ENCODE data around the gene C10orf105. TPM values are rescaled to one million over a fixed set of nuclear protein-coding genes. Genes with fewer than 3 reads are reported as not detected.

Gene C10orf105
- total and polyA plus RNA-seq, 2 of the 8 experiments (the other 6 are each of a cell fraction or from before 2014, with no cell fraction given) = 0.71 to 0.73 TPM

GRCh38 chr10:71661779-71662336 lies 57.7 kb downstream of the C10orf105 start:
- no peak overlapping the region for H3K56ac ChIP-seq (replicated peaks; ENCODE audit: insufficient read length, low read depth, low read length)
- H2AFZ ChIP-seq (ENCODE audit: low read length) = no peak overlapping the region
- H2BK5ac ChIP-seq (ENCODE audit: low read depth, low read length) = no peak overlapping the region
- H3K23me2 ChIP-seq (ENCODE audit: low read depth, low read length) = no peaks in the 10 kb centered on the region; the same call in 1 of the 2 replicates
- H4K8ac ChIP-seq (ENCODE audit: extremely low read depth, insufficient read depth, low read length) = no peak overlapping the region
- H3K18ac ChIP-seq (ENCODE audit: extremely low read depth, low read length) = no peak overlapping the region
- H3K4ac ChIP-seq (replicated peaks; ENCODE audit: insufficient read length, low read depth, low read length) = no peak overlapping the region
- H3K4me2 ChIP-seq (ENCODE audit: insufficient read depth in 1 of 2, low read depth in 2 of 2, low read length in 2 of 2) = no peak overlapping the region
- no peak overlapping the region for H3K27ac ChIP-seq (ENCODE audit: low read depth, low read length)
- H3K23ac ChIP-seq (ENCODE audit: insufficient read length) = no peak overlapping the region
- CTCF ChIA-PET (ENCODE audit: partially characterized antibody) = interaction anchor here (1.3 to 2.0 kb wide), 3 partner anchors 10 to 43 kb away, joined by 5 to 6 read pairs (median 6); no protein-coding TSS in a partner anchor
- H3K9me3 ChIP-seq (ENCODE audit: insufficient read depth in 2 of 2, low read depth in 1 of 2, low read length in 1 of 2) = no peaks in the 10 kb centered on the region
- FAIRE-seq (no peak), DNase-seq (ENCODE audit: low read depth in 1 of 2, low spot score in 2 of 2) (no peak)
- H3K4me3 ChIP-seq (ENCODE audit: extremely low read depth in 1 of 4, insufficient read depth in 2 of 4, low read depth in 3 of 4, low read length in 4 of 4) = no peak overlapping the region
- 0 out of 2 replicates have a peak overlapping the region, but pooled peaks have one; percentile 43 for H2AK5ac ChIP-seq (ENCODE audit: low read depth, low read length)
- no peaks in the 10 kb centered on the region for H3K36me3 ChIP-seq (ENCODE audit: control insufficient read depth in 2 of 4, insufficient read depth in 4 of 4, low read length in 3 of 4)
- H3K27me3 ChIP-seq (replicated peaks in 1 of 4; ENCODE audit: control insufficient read depth in 3 of 4, extremely low read depth in 1 of 4, insufficient read depth in 3 of 4, low read length in 3 of 4) = peaks cover 0 to 5% (median 2%) of the 10 kb centered on the region in 4 experiments; a peak in 3 of 7 replicates
- no peaks in the 10 kb centered on the region for H4K20me1 ChIP-seq (replicated peaks in 1 of 2; ENCODE audit: control insufficient read depth in 1 of 2, insufficient read depth in 2 of 2, low read length in 2 of 2)
- POLR2A ChIA-PET (ENCODE audit: partially characterized antibody) = interaction anchor here (1.1 kb wide), 1 partner anchor 23 kb away, joined by 3 read pairs; no protein-coding TSS in a partner anchor
- no peak overlapping the region for H4K91ac ChIP-seq (replicated peaks; ENCODE audit: insufficient read length, low read length)
- peak overlapping the region; percentile 8; the same call in 1 of the 2 replicates for H2BK15ac ChIP-seq (ENCODE audit: low read length)
- no peak overlapping the region for H2BK120ac ChIP-seq (replicated peaks; ENCODE audit: low read depth, low read length)
- no peak overlapping the region for H3K14ac ChIP-seq (ENCODE audit: insufficient read length)
- no peak for TF ChIP-seq KDM1A (IDR thresholded peaks at IDR 0.05; ENCODE audit: borderline replicate concordance, low read length)
- TF ChIP-seq CHD1 (IDR thresholded peaks at IDR 0.05; ENCODE audit: low read depth, low read length) = no peak
- TF ChIP-seq TEAD4 (IDR thresholded peaks at IDR 0.05; ENCODE audit: low read depth, low read length) = no peak
- no peak for TF ChIP-seq KDM5A (IDR thresholded peaks at IDR 0.05; ENCODE audit: low read length)
- TF ChIP-seq NANOG (IDR thresholded peaks at IDR 0.05; ENCODE audit: insufficient read depth, low read depth, low read length, poor library complexity, severe bottlenecking) = no peak
- TF ChIP-seq GTF2F1 (IDR thresholded peaks at IDR 0.05; ENCODE audit: borderline replicate concordance, low read depth, low read length) = no peak
- no peak for TF ChIP-seq USF2 (IDR thresholded peaks at IDR 0.05; ENCODE audit: low read length)
- TF ChIP-seq SRF (IDR thresholded peaks at IDR 0.05; ENCODE audit: low read depth, low read length) = no peak
- no peak for TF ChIP-seq CBX8 (IDR thresholded peaks at IDR 0.05; ENCODE audit: borderline replicate concordance, low read depth, low read length)
- TF ChIP-seq MAX (IDR thresholded peaks at IDR 0.05) = no peak
- TF ChIP-seq BCL11A (IDR thresholded peaks at IDR 0.05; ENCODE audit: low read depth in 2 of 2, low read length in 2 of 2) = no peak
- no peaks in the 10 kb centered on the region for H3K79me2 ChIP-seq (ENCODE audit: control insufficient read depth in 1 of 2, insufficient read depth in 2 of 2, low read length in 2 of 2)
- no peak overlapping the region for H2BK20ac ChIP-seq (ENCODE audit: low read length)
- WGBS, 2 experiments (ENCODE audit: extremely low coverage in 1 of 2, insufficient coverage in 1 of 2, insufficient read length in 1 of 2, insufficient replicate concordance in 2 of 2, low coverage in 1 of 2, low lambda C conversion rate in 2 of 2, missing lambda C conversion rate in 1 of 2) = 85% methylated on average over 16 of the region's 28 CpGs; no CpG with 5 or more reads in 1 of the 2 experiments
- H3K79me1 ChIP-seq (ENCODE audit: low read depth, low read length) = no peaks in the 10 kb centered on the region
- H3K4me1 ChIP-seq (replicated peaks in 1 of 4; ENCODE audit: control insufficient read depth in 3 of 4, insufficient read depth in 4 of 4, low read length in 3 of 4) = peaks cover 27 to 32% (median 30%) of the 10 kb centered on the region in 4 experiments
- peak overlapping the region; percentile 90; the same call in 1 of the 2 replicates for H2BK12ac ChIP-seq (ENCODE audit: low read depth, low read length)
- H3K9ac ChIP-seq (replicated peaks in 1 of 4; ENCODE audit: extremely low read depth in 1 of 4, low read depth in 3 of 4, low read length in 3 of 4) = no peak overlapping the region
- no peak overlapping the region for H4K5ac ChIP-seq (ENCODE audit: insufficient read length, low read depth, low read length)
